Vagina (tissue), 2 donors: Measurements from ENCODE around the gene TNS3.

Source experiments
- POLR2AphosphoS5 ChIP-seq, 2 donors: sonication (generic); formaldehyde crosslinking; IDR thresholded peaks; one replicate each; pipeline ENCODE4 v1.9.0; 2017; ENCODE audit warnings: antibody characterized with exemption in 2 of 2, mild to moderate bottlenecking in 2 of 2, low read depth in 1 of 2; ENCODE audit not compliant: insufficient read depth in 1 of 2
- TF ChIP-seq, protein P1 (sequence below), 3 experiments: fragments of 450-650 bp in 2 of 3; fragments of 200-600 bp in 1 of 3; sonication (generic) in 1 of 3; IDR thresholded peaks; one replicate each; pipeline ENCODE4 v1.5.1; 2017 to 2019; ENCODE audit warnings: antibody characterized with exemption in 3 of 3, mild to moderate bottlenecking in 2 of 3, moderate library complexity in 2 of 3

GRCh38 chr7:47455872-47456185 lies 126.1 kb downstream of the TNS3 start:
- TF ChIP-seq, protein P1, sequence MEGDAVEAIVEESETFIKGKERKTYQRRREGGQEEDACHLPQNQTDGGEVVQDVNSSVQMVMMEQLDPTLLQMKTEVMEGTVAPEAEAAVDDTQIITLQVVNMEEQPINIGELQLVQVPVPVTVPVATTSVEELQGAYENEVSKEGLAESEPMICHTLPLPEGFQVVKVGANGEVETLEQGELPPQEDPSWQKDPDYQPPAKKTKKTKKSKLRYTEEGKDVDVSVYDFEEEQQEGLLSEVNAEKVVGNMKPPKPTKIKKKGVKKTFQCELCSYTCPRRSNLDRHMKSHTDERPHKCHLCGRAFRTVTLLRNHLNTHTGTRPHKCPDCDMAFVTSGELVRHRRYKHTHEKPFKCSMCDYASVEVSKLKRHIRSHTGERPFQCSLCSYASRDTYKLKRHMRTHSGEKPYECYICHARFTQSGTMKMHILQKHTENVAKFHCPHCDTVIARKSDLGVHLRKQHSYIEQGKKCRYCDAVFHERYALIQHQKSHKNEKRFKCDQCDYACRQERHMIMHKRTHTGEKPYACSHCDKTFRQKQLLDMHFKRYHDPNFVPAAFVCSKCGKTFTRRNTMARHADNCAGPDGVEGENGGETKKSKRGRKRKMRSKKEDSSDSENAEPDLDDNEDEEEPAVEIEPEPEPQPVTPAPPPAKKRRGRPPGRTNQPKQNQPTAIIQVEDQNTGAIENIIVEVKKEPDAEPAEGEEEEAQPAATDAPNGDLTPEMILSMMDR (IDR thresholded peaks at IDR 0.05): no peak
- TF ChIP-seq POLR2AphosphoS5 (IDR thresholded peaks at IDR 0.05; ENCODE audit: insufficient read depth in 1 of 2, low read depth in 1 of 2): no peak
